Brain microvascular endothelial cell (primary cell): ENCODE measurements around the gene GALNT18.

ENCODE experiments used
- DNase-seq: peaks from one replicate; pipeline ENCODE4 v3.0.0-alpha.2; 2020
- H3K27ac ChIP-seq: fragments of 250-450 bp; sonication (Bioruptor Pico); 2 replicates; pipeline ENCODE4 v1.5.1; 2020; ENCODE audit warnings: mild to moderate bottlenecking, moderate library complexity
- H3K27me3 ChIP-seq: fragments of 250-450 bp; sonication (Bioruptor Pico); replicated peaks from 2 replicates; pipeline ENCODE4 v1.5.1; 2020; ENCODE audit warnings: mild to moderate bottlenecking
- H3K36me3 ChIP-seq: fragments of 250-450 bp; sonication (Bioruptor Pico); replicated peaks from 2 replicates; pipeline ENCODE4 v1.5.1; 2020; ENCODE audit warnings: mild to moderate bottlenecking
- H3K4me3 ChIP-seq: 2 replicates; pipeline ENCODE4 v1.5.1; 2011; ENCODE audit warnings: low read depth, mild to moderate bottlenecking, control low read depth, low read length, moderate library complexity
- CTCF ChIP-seq: IDR thresholded peaks from 2 replicates; pipeline ENCODE4 v1.5.1; 2011; ENCODE audit warnings: low read depth, mild to moderate bottlenecking, moderate library complexity, low read length, control low read depth, inconsistent platforms; ENCODE audit errors: missing control alignments
- in situ Hi-C: cut with HindIII; loops from 2 replicates; pipeline ENCODE4 v1.10.0; 2017; ENCODE audit warnings: low sequenced_read_pairs, low pct_ligation_motif_present

The GALNT18 gene

GRCh38 chr11:11395126-11395525 is 226.7 kb downstream of the GALNT18 start:
- Histone ChIP-seq H3K27ac (no peak overlapping the region), H3K4me3 (no peak overlapping the region), H3K36me3 (no peaks in the 10 kb centered on the region), H3K27me3 (no peaks in the 10 kb centered on the region)
- DNase-seq: no peak
- TF ChIP-seq CTCF: no peak
- in situ Hi-C loops: no loop called here

DNA sequence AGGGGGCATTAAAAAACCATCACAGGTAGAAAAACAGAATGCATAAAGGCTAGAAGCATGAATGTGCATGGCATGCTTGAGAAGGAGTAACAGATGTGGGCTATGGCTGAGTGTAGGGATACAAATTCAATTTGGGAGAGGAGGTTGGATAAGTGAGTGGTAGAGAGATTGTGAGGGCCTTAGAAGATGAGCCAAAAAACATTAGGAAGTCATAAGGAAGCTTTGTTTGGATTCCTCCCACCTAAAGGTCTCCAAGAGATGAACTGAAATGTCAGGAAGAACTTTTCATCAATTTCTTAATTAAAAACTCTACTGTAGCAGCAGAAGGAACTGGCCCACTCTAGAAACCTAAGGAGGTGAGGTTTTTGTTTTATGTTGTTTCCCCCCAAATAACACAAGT is 227.6 kb downstream of the GALNT18 start:
- in situ Hi-C loops: no loop called here
- TF ChIP-seq CTCF: no peak

GRCh38 chr11:11391796-11392463 is 229.9 kb downstream of the GALNT18 start:
- H3K27ac ChIP-seq: no peak overlapping the region
- TF ChIP-seq CTCF: no peak
- peaks cover 2% of the 10 kb centered on the region for H3K27me3 ChIP-seq
- DNase-seq: peak; percentile 70
- no peak overlapping the region for H3K4me3 ChIP-seq
- in situ Hi-C loops: no loop called here
- H3K36me3 ChIP-seq: no peaks in the 10 kb centered on the region

More for the DNA sequence above, 227.6 kb downstream of the GALNT18 start:
- Histone ChIP-seq H3K27ac (no peak overlapping the region), H3K27me3 (no peaks in the 10 kb centered on the region), H3K4me3 (no peak overlapping the region), H3K36me3 (no peaks in the 10 kb centered on the region)
- no peak for DNase-seq

DNA sequence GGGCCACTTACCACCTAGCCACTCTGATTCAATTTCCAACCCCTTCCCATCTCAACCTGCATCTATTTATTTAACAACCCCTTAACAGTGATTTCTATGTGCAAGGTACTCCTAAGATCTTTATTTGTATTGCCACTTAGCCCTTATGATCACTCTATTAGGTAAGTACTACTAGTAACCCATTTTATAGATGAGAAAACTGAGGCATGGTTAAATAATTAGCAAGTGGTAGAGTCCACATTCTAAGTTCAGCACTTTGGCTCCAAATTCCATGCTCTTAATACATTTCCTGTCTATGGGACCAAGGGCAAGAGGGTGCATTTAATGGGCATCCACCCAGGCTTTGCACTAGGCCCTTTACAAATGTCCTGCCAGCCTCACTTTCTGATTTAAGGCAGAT is 230.6 kb downstream of the GALNT18 start:
- TF ChIP-seq CTCF: no peak
- DNase-seq: no peak
- H3K36me3 ChIP-seq: no peaks in the 10 kb centered on the region
- H3K27me3 ChIP-seq: peaks cover 2% of the 10 kb centered on the region
- in situ Hi-C loops: no loop called here
- no peak overlapping the region for H3K4me3 ChIP-seq
- no peak overlapping the region for H3K27ac ChIP-seq

GRCh38 chr11:11390068-11390771 is 231.6 kb downstream of the GALNT18 start:
- H3K4me3 ChIP-seq: no peak overlapping the region
- H3K27me3 ChIP-seq: peaks cover 2% of the 10 kb centered on the region
- TF ChIP-seq CTCF: no peak
- in situ Hi-C loops: no loop called here
- no peak for DNase-seq
- no peaks in the 10 kb centered on the region for H3K36me3 ChIP-seq
- no peak overlapping the region for H3K27ac ChIP-seq
